ENCODE results near the gene HBEGF.

The HBEGF gene

DNA sequence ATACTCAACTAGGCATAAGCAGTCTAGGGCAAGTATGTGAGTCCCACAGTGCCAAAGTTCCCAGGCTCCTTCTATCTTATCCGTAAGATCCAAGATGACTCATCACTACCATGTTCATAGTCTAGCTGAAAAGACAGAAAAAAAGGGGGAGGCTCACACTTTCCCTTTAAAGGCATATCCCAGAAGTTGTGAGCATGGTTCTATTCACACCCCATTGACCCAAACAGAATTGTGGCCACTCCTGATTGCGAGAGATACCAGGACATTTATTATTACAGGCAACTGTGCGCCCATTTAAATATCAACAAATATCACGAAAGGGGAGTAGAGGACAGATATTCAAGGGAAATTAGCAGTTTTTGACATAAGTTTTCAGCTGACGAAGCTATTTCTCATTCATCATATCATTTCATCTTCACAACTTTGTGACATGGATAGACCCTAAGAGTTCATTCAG, 35.4 kb downstream of the HBEGF start:
- H3K27ac ChIP-seq (ENCODE audit: low read depth, low read length), result no peak overlapping the region
- no peak overlapping the region for H2AK5ac ChIP-seq (ENCODE audit: low read length)
- no peak overlapping the region for H3K9ac ChIP-seq (ENCODE audit: low read length)
- H3K79me1 ChIP-seq (ENCODE audit: low read length), result no peaks in the 10 kb centered on the region
- H3K27me3 ChIP-seq (ENCODE audit: insufficient read depth, low read length), result no peaks in the 10 kb centered on the region
- peak; percentile 23 to 43 for DNase-seq
- no peak overlapping the region for H2BK120ac ChIP-seq (ENCODE audit: insufficient read depth, low read length, poor library complexity)
- no peak overlapping the region for H4K91ac ChIP-seq (ENCODE audit: low read depth, low read length)
- H4K8ac ChIP-seq (ENCODE audit: low read depth, low read length), result no peak overlapping the region
- no peak overlapping the region for H3K4ac ChIP-seq (ENCODE audit: low read depth, low read length)
- no peaks in the 10 kb centered on the region for H3K79me2 ChIP-seq (ENCODE audit: control insufficient read depth, insufficient read depth, low read length, poor library complexity)
- no peaks in the 10 kb centered on the region for H3K9me3 ChIP-seq (ENCODE audit: insufficient read depth, low read depth, low read length)
- no peaks in the 10 kb centered on the region for H3K36me3 ChIP-seq (ENCODE audit: control insufficient read depth in 1 of 2, insufficient read depth in 2 of 2, low read length in 2 of 2)
- no peak overlapping the region for H2BK12ac ChIP-seq (ENCODE audit: low read length)
- H2BK5ac ChIP-seq (ENCODE audit: low read depth, low read length, poor library complexity), result no peak overlapping the region
- H3K4me1 ChIP-seq (ENCODE audit: control insufficient read depth in 1 of 2, insufficient read depth in 2 of 2, low read length in 2 of 2), result peaks cover 3 to 7% of the 10 kb centered on the region in 2 experiments
- no peak overlapping the region for H4K12ac ChIP-seq (ENCODE audit: low read depth, low read length)
- no peak overlapping the region for H3K18ac ChIP-seq (ENCODE audit: low read length)
- no peak overlapping the region for H3K23ac ChIP-seq (ENCODE audit: low read length)
- no peak overlapping the region for H3K14ac ChIP-seq (ENCODE audit: low read length)
- WGBS (ENCODE audit: extremely low coverage, insufficient coverage, insufficient read length), result no CpG with 5 or more reads among the region's 5 CpGs
- no peak overlapping the region for H3K4me2 ChIP-seq (ENCODE audit: low read length)
- H2AFZ ChIP-seq (ENCODE audit: insufficient read depth, low read length, poor library complexity), result no peak overlapping the region
- H3K4me3 ChIP-seq (ENCODE audit: low read depth, low read length), result no peak overlapping the region

DNA sequence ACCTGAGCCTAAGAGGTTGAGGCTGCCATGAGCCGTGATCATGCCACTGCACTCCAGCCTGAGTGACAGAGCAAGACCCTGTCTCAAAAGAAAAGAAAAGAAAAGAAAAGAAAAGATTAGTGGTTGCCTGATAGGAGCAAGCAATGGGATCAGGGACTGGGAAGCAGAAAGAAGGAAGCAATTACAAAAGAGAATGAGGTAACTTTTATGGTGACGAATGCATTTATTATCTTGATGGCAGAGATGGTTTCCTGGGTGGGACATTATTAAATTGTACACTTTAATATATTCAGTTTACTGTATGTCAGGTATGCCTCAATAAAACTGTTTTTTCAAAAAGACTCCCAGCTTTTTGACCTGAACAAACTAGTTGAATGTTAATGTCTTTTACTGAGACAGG, 36.0 kb downstream of the HBEGF start:
- no peak overlapping the region for H3K27ac ChIP-seq (ENCODE audit: low read depth, low read length)
- peaks cover 3 to 7% of the 10 kb centered on the region in 2 experiments for H3K4me1 ChIP-seq (ENCODE audit: control insufficient read depth in 1 of 2, insufficient read depth in 2 of 2, low read length in 2 of 2)

DNA sequence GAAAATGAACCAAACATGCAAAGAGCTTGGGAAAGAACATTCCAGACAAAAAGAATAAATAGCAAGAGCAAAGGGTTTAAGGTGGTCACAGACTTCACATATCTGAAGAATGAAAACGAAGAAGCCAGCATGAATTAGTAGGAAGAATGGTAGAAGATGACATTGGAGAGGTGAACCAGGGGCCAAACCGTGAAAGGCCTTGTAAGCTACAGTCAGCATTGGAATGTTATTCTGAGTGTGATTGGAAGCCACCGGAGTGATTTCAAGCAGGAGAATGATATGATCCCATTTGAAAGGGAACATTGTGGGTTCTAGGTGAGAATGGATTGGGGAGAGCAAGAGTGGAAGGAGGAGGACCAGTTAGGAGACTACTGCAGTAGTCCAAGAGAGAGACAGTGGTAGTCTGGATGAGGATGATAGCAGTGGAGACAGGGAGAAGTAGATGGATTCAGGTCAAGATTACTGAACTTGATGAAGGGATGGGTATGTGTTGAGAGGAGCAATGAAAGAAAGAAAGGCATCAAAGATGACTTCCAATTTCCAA, 36.6 kb downstream of the HBEGF start:
- H3K27ac ChIP-seq (ENCODE audit: low read depth, low read length), result no peak overlapping the region
- no peak overlapping the region for H3K4ac ChIP-seq (ENCODE audit: low read depth, low read length)
- H3K23ac ChIP-seq (ENCODE audit: low read length), result no peak overlapping the region
- no peak overlapping the region for H4K91ac ChIP-seq (ENCODE audit: low read depth, low read length)
- no peaks in the 10 kb centered on the region for H3K36me3 ChIP-seq (ENCODE audit: control insufficient read depth in 1 of 2, insufficient read depth in 2 of 2, low read length in 2 of 2)
- no peak overlapping the region for H3K9ac ChIP-seq (ENCODE audit: low read length)
- H3K4me2 ChIP-seq (ENCODE audit: low read length), result no peak overlapping the region
- H2BK5ac ChIP-seq (ENCODE audit: low read depth, low read length, poor library complexity), result no peak overlapping the region
- H4K12ac ChIP-seq (ENCODE audit: low read depth, low read length), result no peak overlapping the region
- no peak overlapping the region for H3K18ac ChIP-seq (ENCODE audit: low read length)
- H3K4me3 ChIP-seq (ENCODE audit: low read depth, low read length), result no peak overlapping the region
- H3K79me2 ChIP-seq (ENCODE audit: control insufficient read depth, insufficient read depth, low read length, poor library complexity), result no peaks in the 10 kb centered on the region
- H3K14ac ChIP-seq (ENCODE audit: low read length), result no peak overlapping the region
- no peak overlapping the region for H2BK12ac ChIP-seq (ENCODE audit: low read length)
- WGBS (ENCODE audit: extremely low coverage, insufficient coverage, insufficient read length), result no CpG with 5 or more reads among the region's 3 CpGs
- no peaks in the 10 kb centered on the region for H3K79me1 ChIP-seq (ENCODE audit: low read length)
- no peak overlapping the region for H2AFZ ChIP-seq (ENCODE audit: insufficient read depth, low read length, poor library complexity)
- no peaks in the 10 kb centered on the region for H3K9me3 ChIP-seq (ENCODE audit: insufficient read depth, low read depth, low read length)
- peaks cover 3 to 7% of the 10 kb centered on the region in 2 experiments for H3K4me1 ChIP-seq (ENCODE audit: control insufficient read depth in 1 of 2, insufficient read depth in 2 of 2, low read length in 2 of 2)
- H2AK5ac ChIP-seq (ENCODE audit: low read length), result no peak overlapping the region
- H4K8ac ChIP-seq (ENCODE audit: low read depth, low read length), result no peak overlapping the region
- no peak for DNase-seq
- no peaks in the 10 kb centered on the region for H3K27me3 ChIP-seq (ENCODE audit: insufficient read depth, low read length)
- no peak overlapping the region for H2BK120ac ChIP-seq (ENCODE audit: insufficient read depth, low read length, poor library complexity)

More for the DNA sequence above, 36.0 kb downstream of the HBEGF start:
- no peaks in the 10 kb centered on the region for H3K36me3 ChIP-seq (ENCODE audit: control insufficient read depth in 1 of 2, insufficient read depth in 2 of 2, low read length in 2 of 2)
- no peak overlapping the region for H2AK5ac ChIP-seq (ENCODE audit: low read length)
- H3K9me3 ChIP-seq (ENCODE audit: insufficient read depth, low read depth, low read length), result no peaks in the 10 kb centered on the region
- no peaks in the 10 kb centered on the region for H3K79me1 ChIP-seq (ENCODE audit: low read length)
- H4K12ac ChIP-seq (ENCODE audit: low read depth, low read length), result no peak overlapping the region
- H4K8ac ChIP-seq (ENCODE audit: low read depth, low read length), result no peak overlapping the region
- H3K4me3 ChIP-seq (ENCODE audit: low read depth, low read length), result no peak overlapping the region
- no peaks in the 10 kb centered on the region for H3K27me3 ChIP-seq (ENCODE audit: insufficient read depth, low read length)
- H2BK120ac ChIP-seq (ENCODE audit: insufficient read depth, low read length, poor library complexity), result no peak overlapping the region
- no peak overlapping the region for H3K4ac ChIP-seq (ENCODE audit: low read depth, low read length)
- no peak overlapping the region for H3K23ac ChIP-seq (ENCODE audit: low read length)
- H3K4me2 ChIP-seq (ENCODE audit: low read length), result no peak overlapping the region
- no peak overlapping the region for H4K91ac ChIP-seq (ENCODE audit: low read depth, low read length)
- H3K79me2 ChIP-seq (ENCODE audit: control insufficient read depth, insufficient read depth, low read length, poor library complexity), result no peaks in the 10 kb centered on the region
- no CpG with 5 or more reads among the region's 2 CpGs for WGBS (ENCODE audit: extremely low coverage, insufficient coverage, insufficient read length)
- no peak overlapping the region for H3K18ac ChIP-seq (ENCODE audit: low read length)
- H2AFZ ChIP-seq (ENCODE audit: insufficient read depth, low read length, poor library complexity), result no peak overlapping the region
- no peak overlapping the region for H2BK5ac ChIP-seq (ENCODE audit: low read depth, low read length, poor library complexity)
- H2BK12ac ChIP-seq (ENCODE audit: low read length), result no peak overlapping the region
- no peak for DNase-seq
- H3K9ac ChIP-seq (ENCODE audit: low read length), result no peak overlapping the region
- H3K14ac ChIP-seq (ENCODE audit: low read length), result no peak overlapping the region

DNA sequence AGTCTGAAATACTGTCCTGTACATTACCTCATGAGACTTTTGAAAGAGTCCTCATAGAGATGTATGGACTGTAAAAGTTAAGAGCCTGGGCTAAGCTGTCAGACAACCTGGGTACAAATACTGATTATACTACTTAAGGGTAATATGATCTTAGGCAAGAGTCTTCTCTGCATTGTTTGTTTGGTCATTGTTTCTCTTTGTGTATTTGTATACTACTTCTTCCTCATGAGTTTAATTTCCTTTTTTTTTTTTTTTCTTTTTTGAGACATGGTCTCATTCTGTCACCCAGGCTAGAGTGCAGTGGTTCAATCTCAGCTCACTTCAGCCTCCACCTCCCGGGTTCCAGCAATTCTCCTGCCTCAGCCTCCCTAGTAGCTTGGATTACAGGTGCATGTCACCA, 40.9 kb downstream of the HBEGF start:
- no CpG with 5 or more reads among the region's 1 CpG for WGBS (ENCODE audit: extremely low coverage, insufficient coverage, insufficient read length)
- H3K36me3 ChIP-seq (ENCODE audit: control insufficient read depth in 1 of 2, insufficient read depth in 2 of 2, low read length in 2 of 2), result no peaks in the 10 kb centered on the region
- no peak overlapping the region for H3K9ac ChIP-seq (ENCODE audit: low read length)
- no peak overlapping the region for H2BK120ac ChIP-seq (ENCODE audit: insufficient read depth, low read length, poor library complexity)
- H3K18ac ChIP-seq (ENCODE audit: low read length), result no peak overlapping the region
- H3K4me1 ChIP-seq (ENCODE audit: control insufficient read depth in 1 of 2, insufficient read depth in 2 of 2, low read length in 2 of 2), result peaks cover 0 to 3% of the 10 kb centered on the region in 2 experiments
- no peak overlapping the region for H4K8ac ChIP-seq (ENCODE audit: low read depth, low read length)
- no peak overlapping the region for H3K14ac ChIP-seq (ENCODE audit: low read length)
- no peak overlapping the region for H4K12ac ChIP-seq (ENCODE audit: low read depth, low read length)
- no peak overlapping the region for H2BK5ac ChIP-seq (ENCODE audit: low read depth, low read length, poor library complexity)
- H3K9me3 ChIP-seq (ENCODE audit: insufficient read depth, low read depth, low read length), result no peaks in the 10 kb centered on the region
- H3K79me2 ChIP-seq (ENCODE audit: control insufficient read depth, insufficient read depth, low read length, poor library complexity), result peaks cover 6% of the 10 kb centered on the region
- H4K91ac ChIP-seq (ENCODE audit: low read depth, low read length), result no peak overlapping the region
- H3K23ac ChIP-seq (ENCODE audit: low read length), result no peak overlapping the region
- H2AK5ac ChIP-seq (ENCODE audit: low read length), result no peak overlapping the region
- H3K27me3 ChIP-seq (ENCODE audit: insufficient read depth, low read length), result no peaks in the 10 kb centered on the region
- no peak overlapping the region for H3K4me2 ChIP-seq (ENCODE audit: low read length)
- H2BK12ac ChIP-seq (ENCODE audit: low read length), result no peak overlapping the region
- no peak overlapping the region for H2AFZ ChIP-seq (ENCODE audit: insufficient read depth, low read length, poor library complexity)
- peaks cover 11% of the 10 kb centered on the region for H3K79me1 ChIP-seq (ENCODE audit: low read length)
- no peak overlapping the region for H3K4me3 ChIP-seq (ENCODE audit: low read depth, low read length)
- no peak for DNase-seq
- H3K4ac ChIP-seq (ENCODE audit: low read depth, low read length), result no peak overlapping the region
- H3K27ac ChIP-seq (ENCODE audit: low read depth, low read length), result no peak overlapping the region

Data from trophoblast cell (in vitro differentiated cells and primary cell).